Suprapubic skin (tissue), 4 donors: ENCODE results near the gene INSYN2B. TPM values are rescaled to one million over a fixed set of nuclear protein-coding genes. Genes with fewer than 3 reads are reported as not detected.

ENCODE experiments used
- DNase-seq, 2 donors: peaks; one replicate each; pipeline ENCODE4 v3.0.0-alpha.2; 2019; ENCODE audit warnings: low spot score in 2 of 2
- H3K27ac ChIP-seq: fragments of 200-600 bp; sonication (generic); one replicate; pipeline ENCODE4 v1.5.1; 2019
- H3K27me3 ChIP-seq: fragments of 200-600 bp; sonication (generic); one replicate; pipeline ENCODE4 v1.5.1; 2019
- H3K36me3 ChIP-seq: fragments of 200-600 bp; sonication (generic); one replicate; pipeline ENCODE4 v1.5.1; 2019
- H3K4me1 ChIP-seq: fragments of 200-600 bp; sonication (generic); one replicate; pipeline ENCODE4 v1.5.1; 2019
- H3K4me3 ChIP-seq: fragments of 200-600 bp; sonication (generic); one replicate; pipeline ENCODE4 v1.5.1; 2019; ENCODE audit warnings: mild to moderate bottlenecking
- H3K9me3 ChIP-seq: fragments of 200-600 bp; sonication (generic); one replicate; pipeline ENCODE4 v1.5.1; 2019
- CTCF ChIP-seq, 2 donors: fragments of 200-600 bp in 1 of 2; fragments of 450-650 bp in 1 of 2; sonication (generic) in 1 of 2; IDR thresholded peaks; one replicate each; pipeline ENCODE4 v1.5.1; 2016 to 2019; ENCODE audit warnings: antibody characterized with exemption in 2 of 2, mild to moderate bottlenecking in 1 of 2, moderate library complexity in 1 of 2
- EP300 ChIP-seq: sonication (generic); formaldehyde crosslinking; IDR thresholded peaks from one replicate; pipeline ENCODE4 v1.6.1; 2017; ENCODE audit warnings: antibody characterized with exemption
- POLR2A ChIP-seq, 2 donors: fragments of 450-650 bp; IDR thresholded peaks; one replicate each; pipeline ENCODE4 v1.6.1; 2017; ENCODE audit warnings: antibody characterized with exemption in 2 of 2, mild to moderate bottlenecking in 2 of 2, moderate library complexity in 2 of 2
- POLR2AphosphoS5 ChIP-seq, 3 donors: sonication (generic); formaldehyde crosslinking; IDR thresholded peaks; one replicate each; pipeline ENCODE4 v1.6.1; 2017; ENCODE audit warnings: antibody characterized with exemption in 3 of 3
- WGBS: methylation state at CpG from one replicate; pipeline ENCODE4 v1.1.5; 2018; 5-methylcytosine and 5-hydroxymethylcytosine counted together
- total RNA-seq, 4 donors: library from RNA; depleted of rRNA; stranded (reverse); fragments of >200 nt; gene quantifications; one replicate each; pipeline ENCODE4 v1.1.0, GENCODE V29; 2016

Gene INSYN2B
- total RNA-seq, 4 donors from 2014 or later: 0.47 to 0.68 (median 0.55) TPM

GRCh38 chr5:169974121-169974770, 6.0 kb downstream of the INSYN2B start:
- H3K27ac ChIP-seq: no peak overlapping the region

GRCh38 chr5:169973056-169973455, 7.2 kb downstream of the INSYN2B start:
- Histone ChIP-seq H3K36me3 (no peaks in the 10 kb centered on the region), H3K9me3 (no peaks in the 10 kb centered on the region), H3K4me1 (peaks cover 4% of the 10 kb centered on the region), H3K27me3 (no peaks in the 10 kb centered on the region), H3K4me3 (no peak overlapping the region), H3K27ac (no peak overlapping the region)
- WGBS: 72% methylated on average over 3 of the region's 3 CpGs
- no peak for TF ChIP-seq POLR2AphosphoS5 (IDR thresholded peaks at IDR 0.05)
- no peak for TF ChIP-seq CTCF (IDR thresholded peaks at IDR 0.05)
- TF ChIP-seq EP300: no peak
- TF ChIP-seq POLR2A (IDR thresholded peaks at IDR 0.05): no peak
- DNase-seq: no peak

More at GRCh38 chr5:169974121-169974770, 6.0 kb downstream of the INSYN2B start:
- WGBS: 70% methylated on average over 6 of the region's 6 CpGs
- Histone ChIP-seq H3K27me3 (peaks cover 5% of the 10 kb centered on the region), H3K36me3 (no peaks in the 10 kb centered on the region), H3K4me1 (peaks cover 4% of the 10 kb centered on the region), H3K9me3 (no peaks in the 10 kb centered on the region), H3K4me3 (no peak overlapping the region)
- TF ChIP-seq POLR2AphosphoS5 (IDR thresholded peaks at IDR 0.05) (no peak), EP300 (no peak), CTCF (IDR thresholded peaks at IDR 0.05) (no peak), POLR2A (IDR thresholded peaks at IDR 0.05) (no peak)
- DNase-seq: no peak

- WGBS: 100% methylated on average over 1 of the region's 1 CpG
- no peak for DNase-seq
- Histone ChIP-seq H3K27ac (no peak overlapping the region), H3K4me3 (no peak overlapping the region), H3K36me3 (no peaks in the 10 kb centered on the region), H3K4me1 (peaks cover 4% of the 10 kb centered on the region), H3K27me3 (no peaks in the 10 kb centered on the region), H3K9me3 (no peaks in the 10 kb centered on the region)
- TF ChIP-seq CTCF (IDR thresholded peaks at IDR 0.05) (no peak), EP300 (no peak), POLR2AphosphoS5 (IDR thresholded peaks at IDR 0.05) (no peak), POLR2A (IDR thresholded peaks at IDR 0.05) (no peak)
These were observed 8.5 kb downstream of the INSYN2B start for GRCh38 chr5:169971780-169972179.

GRCh38 chr5:169970911-169971765, 9.2 kb downstream of the INSYN2B start:
- no peak for DNase-seq
- H3K4me3 ChIP-seq: no peak overlapping the region
- H3K4me1 ChIP-seq: peaks cover 4% of the 10 kb centered on the region
- TF ChIP-seq POLR2A (IDR thresholded peaks at IDR 0.05): no peak
- no peak for TF ChIP-seq POLR2AphosphoS5 (IDR thresholded peaks at IDR 0.05)
- TF ChIP-seq EP300: no peak
- TF ChIP-seq CTCF (IDR thresholded peaks at IDR 0.05): no peak
- 40% methylated on average over 8 of the region's 8 CpGs for WGBS
- no peak overlapping the region for H3K27ac ChIP-seq
- H3K9me3 ChIP-seq: no peaks in the 10 kb centered on the region
- H3K36me3 ChIP-seq: no peaks in the 10 kb centered on the region
- no peaks in the 10 kb centered on the region for H3K27me3 ChIP-seq

- no peaks in the 10 kb centered on the region for H3K9me3 ChIP-seq
- no peaks in the 10 kb centered on the region for H3K27me3 ChIP-seq
- H3K27ac ChIP-seq: no peak overlapping the region
- DNase-seq: no peak
- peaks cover 4% of the 10 kb centered on the region for H3K4me1 ChIP-seq
- H3K36me3 ChIP-seq: no peaks in the 10 kb centered on the region
- H3K4me3 ChIP-seq: no peak overlapping the region
- TF ChIP-seq POLR2A (IDR thresholded peaks at IDR 0.05) (no peak), CTCF (IDR thresholded peaks at IDR 0.05) (no peak), EP300 (no peak), POLR2AphosphoS5 (IDR thresholded peaks at IDR 0.05) (no peak)
These were observed 10.0 kb downstream of the INSYN2B start for GRCh38 chr5:169970339-169970738.
